Transverse colon (tissue), 4 donors: ENCODE measurements around the gene IFITM2. TPM values are rescaled to one million over a fixed set of nuclear protein-coding genes. Genes with fewer than 3 reads are reported as not detected.

Experiments
- DNase-seq: peaks from one replicate; pipeline ENCODE4 v3.0.0-alpha.2; 2019
- H3K27ac ChIP-seq, 4 donors: fragments of 200-600 bp; sonication (generic); 2 replicates each; pipeline ENCODE4 v1.5.1; 2016 to 2018; ENCODE audit warnings: inconsistent platforms in 4 of 4
- H3K27me3 ChIP-seq: fragments of 200-600 bp; sonication (generic); 2 replicates; pipeline ENCODE4 v1.5.1; 2017; ENCODE audit warnings: inconsistent platforms
- H3K36me3 ChIP-seq, 4 donors: fragments of 200-600 bp; sonication (generic); 2 replicates each; pipeline ENCODE4 v1.5.1; 2017 to 2019; ENCODE audit warnings: inconsistent platforms in 4 of 4
- H3K4me1 ChIP-seq, 4 donors: fragments of 200-600 bp; sonication (generic); 2 replicates each; pipeline ENCODE4 v1.5.1; 2017 to 2020; ENCODE audit warnings: inconsistent platforms in 4 of 4
- H3K4me3 ChIP-seq, 4 donors: fragments of 200-600 bp; sonication (generic); 1 replicate in 1 of 4; 2 replicates in 3 of 4; pipeline versions ENCODE4 v1.5.1 to v1.6.1; 2017 to 2019; ENCODE audit warnings: inconsistent platforms in 4 of 4
- H3K9me3 ChIP-seq, 2 donors: fragments of 200-600 bp; sonication (generic); 2 replicates each; pipeline ENCODE4 v1.5.1; 2017 to 2019; ENCODE audit warnings: inconsistent platforms in 2 of 2
- CTCF ChIP-seq, 5 experiments: fragments of 200-600 bp in 3 of 5; fragments of 450-650 bp in 2 of 5; sonication (generic) in 3 of 5; IDR thresholded peaks; 1 replicate in 2 of 5; 2 replicates in 3 of 5; pipeline ENCODE4 v1.5.1; 2016 to 2017; ENCODE audit warnings: antibody characterized with exemption in 5 of 5, inconsistent platforms in 3 of 5, mild to moderate bottlenecking in 2 of 5, moderate library complexity in 1 of 5
- EP300 ChIP-seq: sonication (generic); formaldehyde crosslinking; IDR thresholded peaks from one replicate; pipeline ENCODE4 v1.6.1; 2017; ENCODE audit warnings: antibody characterized with exemption, low read depth
- POLR2A ChIP-seq: fragments of 450-650 bp; IDR thresholded peaks from one replicate; pipeline ENCODE4 v1.6.1; 2016; ENCODE audit warnings: antibody characterized with exemption, mild to moderate bottlenecking, moderate library complexity
- POLR2AphosphoS5 ChIP-seq, 3 donors: sonication (generic); formaldehyde crosslinking; IDR thresholded peaks; one replicate each; pipeline ENCODE4 v1.6.1; 2016; ENCODE audit warnings: antibody characterized with exemption in 3 of 3
- WGBS, 2 donors: methylation state at CpG; one replicate each; pipeline ENCODE4 v1.1.5; 2018; ENCODE audit warnings: low coverage in 1 of 2; 5-methylcytosine and 5-hydroxymethylcytosine counted together
- in situ Hi-C, 4 donors: fragments of 200-750 bp; cut with MboI; loops; one replicate each; pipeline versions ENCODE4 v1.15.0 to v1.15.1; 2017; ENCODE audit warnings: low sequenced_read_pairs in 3 of 4, low pct_ligation_motif_present in 1 of 4, low pct_unique_long_range_greater_than_20kb in 1 of 4
- intact Hi-C: fragments of 100-400 bp; cut with DNase I; formaldehyde crosslinking; loops from one replicate; pipeline ENCODE4 v1.15.1; 2023; ENCODE audit warnings: low total_unique reads
- small RNA-seq, 4 donors: library from RNA; depleted of rRNA; stranded (forward); fragments of <200 nt; gene quantifications; one replicate each; pipeline ENCODE3, GENCODE V24; 2016
- total RNA-seq, 4 donors: library from RNA; depleted of rRNA; stranded (reverse); fragments of >200 nt; gene quantifications; one replicate each; pipeline ENCODE4 v1.1.0, GENCODE V29; 2016

IFITM2 gene
- total RNA-seq, 4 donors from 2014 or later = 19.1 to 78.6 (median 49.8) TPM

DNA sequence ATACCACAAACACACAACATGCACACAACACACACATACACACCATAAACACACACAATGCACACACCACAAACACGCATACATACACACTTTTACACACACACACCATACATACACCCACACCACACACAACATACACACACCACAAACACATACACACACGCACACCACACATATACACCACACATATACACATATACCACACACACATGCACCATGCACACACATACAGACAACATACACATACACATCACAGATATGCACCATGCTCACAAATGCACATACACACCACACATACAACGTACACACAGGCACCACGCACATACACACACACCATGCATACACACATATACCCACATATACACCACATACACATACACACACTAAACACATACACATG, 50.0 kb downstream of the IFITM2 start:
- H3K27ac ChIP-seq = no peak overlapping the region
- intact Hi-C loops (loop anchor here (5.0 kb wide), 1 partner anchor 50 kb away; the partner anchor contains the start of gene IFITM2), in situ Hi-C loops (no loop called here)
- no peak overlapping the region for H3K4me3 ChIP-seq
- no peaks in the 10 kb centered on the region for H3K36me3 ChIP-seq
- H3K9me3 ChIP-seq = no peaks in the 10 kb centered on the region
- H3K4me1 ChIP-seq = peaks cover 18 to 26% (median 24%) of the 10 kb centered on the region in 4 donors
- 87 to 100% methylated on average over 1 to 4 of the region's 4 CpGs for WGBS, 2 donors
- TF ChIP-seq EP300 = no peak
- no peak for DNase-seq
- no peaks in the 10 kb centered on the region for H3K27me3 ChIP-seq

DNA sequence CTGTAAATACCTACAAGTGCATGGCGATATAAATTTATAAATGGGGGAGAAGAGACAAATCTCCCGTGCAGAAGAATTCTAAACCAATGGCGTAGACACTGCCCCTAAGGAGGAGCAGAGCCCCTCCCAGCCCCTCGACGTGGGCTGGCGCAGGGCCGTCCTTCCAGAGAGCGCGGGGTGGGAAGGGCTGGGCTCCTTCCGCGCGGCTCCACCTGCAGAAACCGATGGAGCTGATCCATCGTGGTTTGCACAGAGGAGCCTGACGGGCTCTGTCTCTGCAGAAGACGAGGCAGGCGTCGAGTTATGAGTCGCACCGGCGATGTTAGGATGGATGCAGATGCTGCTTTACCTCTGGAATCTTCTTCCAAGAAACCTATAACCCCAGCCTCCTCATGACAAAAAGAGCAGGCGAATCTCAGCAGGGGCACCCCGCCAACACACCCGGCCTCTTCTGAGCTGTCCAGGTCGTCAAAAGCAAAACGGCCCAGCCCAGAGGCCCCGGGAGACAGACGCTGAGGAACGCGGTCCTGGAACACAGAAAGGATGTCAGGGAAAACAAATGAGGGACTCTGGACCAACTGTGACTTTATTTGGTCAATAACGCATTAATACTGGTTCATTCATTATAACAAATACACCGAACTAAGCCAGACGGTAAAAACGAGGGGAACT, 50.6 kb downstream of the IFITM2 start:
- H3K27me3 ChIP-seq = no peaks in the 10 kb centered on the region
- no peak for DNase-seq
- peaks cover 13 to 20% (median 18%) of the 10 kb centered on the region in 4 donors for H3K4me1 ChIP-seq
- H3K36me3 ChIP-seq = no peaks in the 10 kb centered on the region
- intact Hi-C loops = loop anchor here (5.0 kb wide), 1 partner anchor 51 kb away; the partner anchor contains the start of gene IFITM2
- no peaks in the 10 kb centered on the region for H3K9me3 ChIP-seq
- WGBS, 2 donors = 61 to 81% methylated on average over 17 to 34 of the region's 34 CpGs
- no peak overlapping the region for H3K4me3 ChIP-seq
- TF ChIP-seq POLR2A (no peak), POLR2AphosphoS5 (IDR thresholded peaks at IDR 0.05) (no peak), CTCF (IDR thresholded peaks at IDR 0.05) (no peak), EP300 (no peak)
- in situ Hi-C loops = no loop called here
- H3K27ac ChIP-seq = no peak overlapping the region

Small RNAs within 50 kb of the gene (small RNA-seq; reads per million reads assigned to genes)
- gene AC136475.6 = 0 reads per million in 4 donors

Other genes starting within 250 kb of the IFITM2 start
- not detected for gene SCGB1C1, start 114.7 kb upstream of the IFITM2 start, total RNA-seq
- gene BET1L, start 100.4 kb upstream of the IFITM2 start, total RNA-seq = 100 to 1,000 TPM in 1 of 4 donors, 10 to 100 TPM in 3; 31.8 to 111 (median 36.6) TPM
- gene RIC8A, start 100.1 kb upstream of the IFITM2 start, total RNA-seq = 100 to 1,000 TPM in 2 of 4 donors, 10 to 100 TPM in 2; 59.2 to 145 (median 93.8) TPM
- gene SIRT3, start 71.5 kb upstream of the IFITM2 start, total RNA-seq = 10 to 100 TPM in 3 of 4 donors, 1 to 10 TPM in 1; 7.2 to 27.9 (median 20.6) TPM
- 10 to 100 TPM; 23.2 to 96.5 (median 52.2) TPM for gene PSMD13, start 70.8 kb upstream of the IFITM2 start, total RNA-seq
- gene NLRP6, start 29.4 kb upstream of the IFITM2 start, total RNA-seq = 1 to 10 TPM in 2 of 4 donors, not detected in 2; 1.8 to 2.1 TPM
- 100 to 1,000 TPM in 1 of 4 donors, 10 to 100 TPM in 3; 15.4 to 117 (median 30.8) TPM for gene PGGHG, start 18.7 kb upstream of the IFITM2 start, total RNA-seq
- not detected for gene IFITM5, start 8.3 kb upstream of the IFITM2 start, total RNA-seq
- gene IFITM1, start 6.2 kb downstream of the IFITM2 start, total RNA-seq = 100 to 1,000 TPM in 1 of 4 donors, 10 to 100 TPM in 3; 19.9 to 109 (median 60.5) TPM
- 100 to 1,000 TPM in 3 of 4 donors, 10 to 100 TPM in 1; 88.2 to 139 (median 123) TPM for gene IFITM3, start 13.0 kb downstream of the IFITM2 start, total RNA-seq
- 1 to 10 TPM in 2 of 4 donors, under 1 TPM in 1, not detected in 1; 0.82 to 3.0 (median 1.3) TPM for gene B4GALNT4, start 61.7 kb downstream of the IFITM2 start, total RNA-seq
- 100 to 1,000 TPM; 159 to 359 (median 200) TPM for gene PKP3, start 86.4 kb downstream of the IFITM2 start, total RNA-seq
- 100 to 1,000 TPM; 107 to 344 (median 148) TPM for gene SIGIRR, start 107.2 kb downstream of the IFITM2 start, total RNA-seq
- gene ANO9, start 134.2 kb downstream of the IFITM2 start, total RNA-seq = 100 to 1,000 TPM; 117 to 490 (median 296) TPM
- 100 to 1,000 TPM in 2 of 4 donors, 10 to 100 TPM in 2; 28.5 to 264 (median 76.0) TPM for gene PTDSS2, start 142.5 kb downstream of the IFITM2 start, total RNA-seq
- gene RNH1, start 199.4 kb downstream of the IFITM2 start, total RNA-seq = 100 to 1,000 TPM; 151 to 309 (median 198) TPM
- gene HRAS, start 227.8 kb downstream of the IFITM2 start, total RNA-seq = 10 to 100 TPM; 31.0 to 57.1 (median 33.9) TPM
- 1 to 10 TPM; 2.3 to 8.4 (median 3.1) TPM for gene LRRC56, start 229.7 kb downstream of the IFITM2 start, total RNA-seq